ENCODE data around the gene WDR7.

The WDR7 gene

DNA sequence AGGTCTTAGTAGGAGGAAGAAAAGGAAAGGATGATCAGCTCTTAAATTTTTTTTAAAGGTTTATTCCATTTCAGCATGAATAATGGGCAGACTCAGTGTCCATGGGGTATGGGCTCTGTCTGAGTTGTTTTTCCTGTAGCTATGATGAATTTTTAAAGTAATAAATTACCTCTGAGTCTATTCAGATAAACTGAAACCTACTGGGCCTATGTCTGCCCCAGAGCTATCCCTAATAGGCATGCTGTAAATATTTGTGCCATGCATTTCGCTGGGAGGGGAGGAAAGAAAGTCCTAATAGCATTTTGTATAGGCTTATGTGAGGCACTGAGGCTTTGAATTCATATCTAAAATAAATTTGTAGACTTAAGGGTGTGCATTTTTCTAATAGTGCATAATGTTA lies 285.3 kb downstream of the WDR7 start:
- DNase-seq (ENCODE audit: low read depth in 2 of 2), result no peak

DNA sequence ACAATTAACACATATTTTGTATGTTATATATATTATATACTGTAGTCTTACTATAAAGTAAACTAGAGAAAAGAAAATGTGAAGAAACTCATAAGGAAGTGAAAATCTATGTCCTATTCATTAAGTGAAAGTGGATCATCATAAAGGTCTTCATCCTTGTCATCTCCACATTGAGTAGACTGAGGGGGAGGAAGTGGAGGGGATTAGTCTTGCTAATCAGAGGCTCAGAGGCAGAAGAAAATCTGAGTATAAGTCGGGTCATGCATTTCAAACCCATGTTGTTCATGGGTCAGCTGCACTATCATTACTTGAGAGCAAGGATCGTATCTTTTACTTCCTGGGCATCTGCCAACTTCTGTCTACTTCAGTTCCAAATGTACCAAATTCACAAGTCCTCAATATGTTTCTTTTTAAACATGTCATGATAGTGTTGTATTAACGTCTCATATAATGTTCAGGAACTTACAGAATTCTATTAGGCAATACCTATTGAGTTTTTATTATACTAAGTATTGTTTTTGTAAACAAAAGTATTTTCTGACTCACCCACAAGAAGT lies 286.8 kb downstream of the WDR7 start:
- DNase-seq (ENCODE audit: low read depth in 2 of 2), result no peak

GRCh38 chr18:56945171-56946083 lies 294.3 kb downstream of the WDR7 start:
- DNase-seq (ENCODE audit: low read depth in 2 of 2), result no peak

DNA sequence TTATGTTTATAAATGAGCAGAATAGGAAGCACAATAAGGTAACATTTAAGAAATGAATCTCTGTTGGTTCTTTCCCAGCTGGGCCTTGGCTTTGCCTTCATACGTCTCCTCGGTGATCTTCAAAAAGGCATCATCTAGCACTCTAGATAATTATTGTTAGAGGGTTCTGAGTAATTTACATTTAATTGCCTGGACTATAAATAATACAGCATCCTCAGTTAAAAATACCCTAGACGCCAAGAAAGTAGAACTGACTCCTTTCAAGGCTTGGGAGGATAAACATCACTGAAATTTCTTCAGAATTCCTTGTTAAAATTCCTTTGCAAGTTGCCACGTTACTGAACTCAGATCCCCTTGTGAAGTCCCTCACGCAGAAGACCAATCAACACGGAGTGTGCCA lies 296.1 kb downstream of the WDR7 start:
- DNase-seq (ENCODE audit: low read depth in 2 of 2), result no peak

DNA sequence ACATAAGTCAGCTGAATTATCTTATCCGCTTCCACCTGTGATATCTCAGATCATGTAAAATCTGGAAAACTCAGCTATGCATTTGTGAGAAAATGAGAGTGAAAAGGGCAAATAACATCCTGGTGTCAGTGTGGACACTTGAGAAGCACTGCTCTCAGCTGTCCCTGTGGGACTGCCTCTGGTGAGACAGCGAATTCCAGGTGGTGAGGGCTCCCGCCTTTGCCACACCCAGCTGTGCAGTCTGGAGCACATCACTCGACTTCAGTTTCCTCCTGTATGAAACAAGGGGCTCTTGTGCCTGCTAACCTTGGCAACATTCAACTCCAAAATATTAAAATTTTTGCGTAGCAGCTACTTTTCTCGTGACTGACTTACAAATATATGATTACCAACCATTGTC lies 300.9 kb downstream of the WDR7 start:
- DNase-seq (ENCODE audit: low read depth in 2 of 2), result no peak

DNA sequence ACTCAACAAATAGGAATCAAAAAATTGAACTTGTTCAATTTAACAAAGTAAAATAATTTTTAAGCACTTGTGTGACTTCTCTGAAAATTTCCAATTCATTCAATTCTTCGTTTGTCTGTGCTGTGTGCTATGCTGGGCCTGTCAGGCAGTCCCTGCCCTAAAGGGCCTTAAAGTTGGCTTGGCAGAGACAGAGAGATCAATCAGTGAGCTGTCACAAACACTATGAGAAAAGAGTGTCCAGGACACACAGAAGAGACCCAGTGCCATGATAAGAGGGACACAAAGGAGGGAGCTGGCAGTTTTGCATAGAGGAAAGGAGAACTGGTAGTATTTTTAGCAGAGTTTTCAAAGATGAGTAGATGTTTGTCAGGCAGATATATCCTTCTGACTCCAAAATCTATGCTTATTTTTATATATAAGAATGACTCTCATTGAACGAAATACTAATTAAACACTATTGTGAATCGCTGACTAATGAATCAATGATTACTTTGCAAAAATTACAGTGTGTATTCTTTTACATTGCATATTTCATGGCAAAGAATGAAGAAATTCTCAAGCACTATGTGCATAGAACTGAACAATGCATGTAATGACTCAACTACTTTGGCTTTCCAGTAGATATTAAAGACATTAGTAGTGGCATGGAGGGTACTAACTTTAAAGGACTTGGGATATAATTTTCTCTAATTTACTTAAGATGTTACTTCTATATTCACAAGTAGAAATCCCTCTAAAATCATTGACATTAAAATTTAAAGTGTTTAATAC lies 302.5 kb downstream of the WDR7 start:
- no peak for DNase-seq (ENCODE audit: low read depth in 2 of 2)

- DNase-seq (ENCODE audit: low read depth in 2 of 2), result no peak
Observed at GRCh38 chr18:56955490-56955889, 304.3 kb downstream of the WDR7 start.

DNA sequence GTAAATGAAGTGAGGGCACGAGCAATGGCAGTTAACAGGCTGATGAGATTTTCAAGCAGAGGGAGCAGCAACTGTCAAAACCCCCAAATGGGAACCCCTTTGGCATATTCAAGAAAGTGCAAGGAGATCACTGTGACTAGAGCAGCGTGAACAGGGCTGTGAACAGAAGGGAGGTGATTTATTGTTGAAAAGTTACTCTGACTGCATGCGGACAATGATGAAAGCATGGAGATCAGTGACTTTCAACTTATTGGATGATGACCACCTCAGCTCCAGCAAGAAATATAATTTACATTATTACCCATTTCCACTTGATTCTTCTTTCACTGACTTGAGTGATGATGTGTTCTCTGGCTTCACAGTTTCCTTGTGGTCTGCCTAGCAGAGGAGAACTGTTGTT lies 308.0 kb downstream of the WDR7 start:
- DNase-seq (ENCODE audit: low read depth in 2 of 2), result no peak

- DNase-seq (ENCODE audit: low read depth in 2 of 2), result no peak
Observed at GRCh38 chr18:56962322-56962721, 311.2 kb downstream of the WDR7 start.

- DNase-seq (ENCODE audit: low read depth in 2 of 2), result no peak
Observed at GRCh38 chr18:56967035-56967434, 315.9 kb downstream of the WDR7 start.

- DNase-seq (ENCODE audit: low read depth in 2 of 2), result no peak
Observed at GRCh38 chr18:56973487-56973886, 322.3 kb downstream of the WDR7 start.

DNA sequence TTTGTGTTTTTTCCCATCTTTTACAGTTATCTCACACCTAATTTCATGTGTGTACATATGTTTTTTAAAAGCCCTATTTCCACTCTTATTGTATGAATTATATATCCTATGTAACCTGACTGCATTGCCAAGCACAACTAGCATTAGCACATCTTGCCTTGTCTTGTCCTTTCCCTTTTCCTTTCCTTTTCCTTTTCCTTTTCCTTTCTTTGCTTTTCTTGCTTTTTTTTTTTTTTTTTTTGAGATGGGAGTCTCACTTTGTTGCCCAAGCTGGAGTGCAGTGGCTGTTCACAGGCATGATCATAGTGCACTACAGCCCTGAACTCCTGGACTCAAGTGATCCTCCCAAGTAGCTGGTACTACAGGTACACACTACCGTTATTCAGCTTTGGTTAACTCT lies 323.0 kb downstream of the WDR7 start:
- DNase-seq (ENCODE audit: low read depth in 2 of 2), result no peak

DNA sequence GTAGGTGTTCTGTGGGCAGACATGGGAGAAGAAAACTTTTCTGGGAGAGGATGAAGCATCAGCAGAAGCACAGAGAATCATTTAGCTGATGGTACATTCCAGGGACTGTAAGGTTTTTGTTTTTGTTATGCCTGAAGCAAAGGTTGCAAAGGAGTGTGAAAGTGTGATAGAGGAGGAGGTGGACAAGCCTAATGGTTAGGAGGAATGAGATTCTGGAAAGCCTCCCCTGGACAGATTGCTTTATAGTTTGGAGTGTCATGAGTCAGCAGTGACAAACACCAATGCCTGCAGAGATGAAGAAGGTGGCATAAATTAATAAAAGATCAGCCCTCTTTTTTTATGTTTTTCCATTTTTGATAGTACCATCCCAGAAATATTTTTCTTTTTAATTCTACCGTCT lies 324.1 kb downstream of the WDR7 start:
- no peak for DNase-seq (ENCODE audit: low read depth in 2 of 2)

- no peak for DNase-seq (ENCODE audit: low read depth in 2 of 2)
Observed at GRCh38 chr18:56977309-56977708, 326.1 kb downstream of the WDR7 start.

DNA sequence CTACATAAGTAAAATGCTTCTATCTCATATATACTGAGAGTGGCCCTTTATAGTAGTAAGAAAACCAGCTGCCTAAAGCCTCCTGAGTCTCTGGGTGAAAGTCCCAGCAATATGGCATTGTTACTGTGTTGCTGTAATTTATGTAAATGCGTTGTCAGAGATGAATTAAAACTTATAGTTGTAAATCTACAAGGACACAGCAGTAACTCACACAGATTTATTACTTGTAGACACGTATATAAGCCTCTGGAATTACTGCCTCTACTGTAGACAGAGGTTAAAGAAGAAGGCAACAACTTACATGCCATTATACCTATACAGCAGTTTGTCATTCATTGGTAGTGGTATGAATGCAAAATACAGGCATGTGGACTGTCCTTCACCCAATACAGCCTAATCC lies 326.6 kb downstream of the WDR7 start:
- no peak for DNase-seq (ENCODE audit: low read depth in 2 of 2)

DNA sequence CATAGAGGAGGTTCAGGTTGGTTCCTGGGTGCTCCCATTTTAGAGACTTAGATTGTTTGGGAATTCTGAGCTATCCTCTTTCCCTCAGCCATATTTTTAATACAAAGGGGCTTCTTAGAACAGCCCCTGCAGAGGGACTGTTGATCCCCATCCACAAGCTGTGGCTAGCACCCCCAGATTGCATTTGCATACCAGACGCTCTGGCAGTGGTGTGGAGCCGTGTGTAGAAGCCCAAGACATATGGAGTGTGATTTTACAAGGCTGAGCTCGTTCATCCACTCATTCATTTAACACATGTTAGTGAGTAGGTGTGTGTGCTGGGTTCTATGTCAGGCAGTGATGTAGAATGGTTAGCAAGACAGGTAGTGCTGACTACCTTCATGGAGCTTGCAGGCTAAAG lies 329.0 kb downstream of the WDR7 start:
- DNase-seq (ENCODE audit: low read depth in 2 of 2), result no peak

- DNase-seq (ENCODE audit: low read depth in 2 of 2), result no peak
Observed at GRCh38 chr18:56982766-56983165, 331.6 kb downstream of the WDR7 start.

DNA sequence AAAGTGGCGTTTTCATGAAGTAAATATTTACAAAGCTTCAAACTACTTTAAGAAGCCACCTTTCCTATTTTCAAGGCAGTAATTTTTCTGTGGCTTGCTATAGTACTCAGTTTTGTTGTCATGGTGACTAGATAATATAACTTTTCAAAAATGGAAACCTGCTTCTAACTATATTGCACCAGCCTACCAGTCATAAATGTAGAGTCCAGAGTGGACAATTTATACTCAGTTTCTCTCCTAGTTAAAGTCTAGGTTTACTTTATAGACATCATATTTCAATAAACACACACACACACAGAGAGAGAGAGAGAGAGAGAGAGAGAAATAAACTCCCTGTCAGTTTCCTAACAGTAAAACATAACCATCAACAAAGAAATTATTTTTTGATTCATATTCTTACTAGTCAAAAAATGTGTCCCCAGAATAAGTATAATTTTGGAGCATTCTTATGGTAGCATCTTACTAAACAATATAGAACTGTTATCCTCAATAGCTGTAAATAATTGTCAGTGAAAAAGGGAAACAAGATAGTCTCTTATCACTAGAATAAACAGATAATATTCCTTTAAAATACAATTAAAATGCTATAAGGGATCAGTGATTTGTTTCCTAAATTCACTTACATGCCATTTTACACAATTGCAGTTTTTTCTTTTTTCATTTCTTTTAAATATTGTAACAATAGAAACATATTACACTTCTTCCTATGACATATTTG lies 332.3 kb downstream of the WDR7 start:
- DNase-seq (ENCODE audit: low read depth in 2 of 2), result no peak

DNA sequence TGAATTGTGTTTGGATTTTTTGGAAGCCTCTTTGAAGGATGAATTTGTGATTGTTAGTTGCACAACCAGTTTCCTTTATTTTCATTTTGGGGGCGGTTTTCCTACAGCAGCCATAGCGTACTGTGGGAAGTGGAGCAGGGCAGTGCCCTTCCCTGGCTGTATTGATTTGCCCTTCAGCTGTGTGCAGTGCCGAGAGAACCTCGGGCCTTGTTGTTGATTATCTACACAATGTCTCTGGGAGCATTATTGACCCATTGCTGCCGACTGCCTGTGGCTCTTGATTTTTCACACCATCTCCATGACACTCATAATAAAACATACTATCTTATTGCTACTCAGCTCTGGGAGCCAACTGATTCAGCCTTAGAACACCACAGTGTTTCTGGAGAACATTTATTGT lies 333.6 kb downstream of the WDR7 start:
- DNase-seq (ENCODE audit: low read depth in 2 of 2), result no peak

GRCh38 chr18:56986829-56987228 lies 335.7 kb downstream of the WDR7 start:
- no peak for DNase-seq (ENCODE audit: low read depth in 2 of 2)

DNA sequence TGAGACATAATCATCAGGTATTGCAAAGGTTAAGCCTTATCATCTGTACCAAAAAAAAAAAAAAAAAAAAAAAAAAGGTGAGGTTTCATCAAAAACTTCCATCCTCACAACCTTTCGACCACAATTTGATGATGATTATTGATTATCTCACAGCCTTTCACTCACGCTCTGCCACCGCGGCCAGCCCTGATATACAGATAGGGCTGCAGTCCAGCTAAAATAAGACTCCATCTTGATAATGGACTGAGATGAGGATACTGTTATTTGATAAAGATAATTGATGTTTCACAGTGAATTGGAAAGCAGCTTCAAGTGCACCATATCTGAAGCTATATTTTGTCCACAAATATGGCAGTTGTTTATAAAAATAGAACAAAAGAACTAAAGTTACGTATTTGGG lies 336.1 kb downstream of the WDR7 start:
- no peak for DNase-seq (ENCODE audit: low read depth in 2 of 2)

DNA sequence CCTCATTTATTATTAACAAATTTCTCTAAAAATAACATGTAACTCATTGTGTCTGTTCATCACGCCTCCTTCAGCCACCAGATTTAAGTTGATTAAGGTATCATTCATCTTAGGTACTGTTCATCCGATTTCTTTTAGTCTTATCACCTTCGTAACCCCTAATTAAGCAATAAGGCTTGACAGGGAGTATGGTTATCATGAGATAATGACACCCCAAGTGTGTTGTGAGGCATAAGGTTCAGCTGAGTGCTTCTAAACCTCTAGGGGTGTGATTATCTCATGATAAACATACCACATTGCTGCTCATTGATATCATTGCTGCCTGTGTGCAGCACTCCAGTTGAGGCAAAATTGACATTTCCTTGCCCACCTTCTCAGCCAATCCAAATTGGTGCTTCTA lies 336.9 kb downstream of the WDR7 start:
- DNase-seq (ENCODE audit: low read depth in 2 of 2), result no peak

All from activated CD8-positive, alpha-beta memory T cell treated with anti-CD3 and anti-CD28 coated beads for 4 hours (primary cell).